Heart left ventricle (tissue), 13 donors: Measurements from ENCODE around the gene PLEKHA1.

ENCODE experiments used
- POLR2A ChIP-seq, 2 donors: fragments of 450-650 bp; IDR thresholded peaks; one replicate each; pipeline ENCODE4 v1.6.1; 2017; ENCODE audit warnings: antibody characterized with exemption in 2 of 2, mild to moderate bottlenecking in 2 of 2, moderate library complexity in 2 of 2
- TF ChIP-seq, protein P1 (sequence below), 12 donors: fragments of 200-600 bp; sonication (generic) in 4 of 12; IDR thresholded peaks; one replicate each; pipeline versions ENCODE4 v1.5.0 to v1.8.0; 2018 to 2022; ENCODE audit warnings: antibody characterized with exemption in 12 of 12, mild to moderate bottlenecking in 5 of 12
- donor health status: ischemic (EF 13 %, LVEDD 7.1; RV severe dilation, severe dysfunction).
- donor health status: DM: no; HTN: yes; CAD: no.
- donor health status: DM: no; HTN: no; CAD: no.
- donor health status: ischemic (EF 25% LVEDD 6.9; RV normal size, moderate dysfunction).
- donor health status: ischemic (EF 25% LVEDD 5.7; RV mildly dilated, moderate dysfunction).
- donor health status: ischemic (EF 35%, LVEDD 5.7; RV mildly dilated, moderate dysfunction).
- donor health status: nonischemic (EF 11% LVEDD 7.7; RV severe dilation, severe dysfunction).
- donor health status: DM: yes; HTN: yes; CAD: no.
- donor health status: PGD.
- donor health status: ischemic (EF 29% LVEDD 5.4; RV normal size, mild dysfunction).
- donor health status: nonischemic (EF 23%, LVEDD 6.1; RV moderate dilation, normal function).

- TF ChIP-seq, protein P1, sequence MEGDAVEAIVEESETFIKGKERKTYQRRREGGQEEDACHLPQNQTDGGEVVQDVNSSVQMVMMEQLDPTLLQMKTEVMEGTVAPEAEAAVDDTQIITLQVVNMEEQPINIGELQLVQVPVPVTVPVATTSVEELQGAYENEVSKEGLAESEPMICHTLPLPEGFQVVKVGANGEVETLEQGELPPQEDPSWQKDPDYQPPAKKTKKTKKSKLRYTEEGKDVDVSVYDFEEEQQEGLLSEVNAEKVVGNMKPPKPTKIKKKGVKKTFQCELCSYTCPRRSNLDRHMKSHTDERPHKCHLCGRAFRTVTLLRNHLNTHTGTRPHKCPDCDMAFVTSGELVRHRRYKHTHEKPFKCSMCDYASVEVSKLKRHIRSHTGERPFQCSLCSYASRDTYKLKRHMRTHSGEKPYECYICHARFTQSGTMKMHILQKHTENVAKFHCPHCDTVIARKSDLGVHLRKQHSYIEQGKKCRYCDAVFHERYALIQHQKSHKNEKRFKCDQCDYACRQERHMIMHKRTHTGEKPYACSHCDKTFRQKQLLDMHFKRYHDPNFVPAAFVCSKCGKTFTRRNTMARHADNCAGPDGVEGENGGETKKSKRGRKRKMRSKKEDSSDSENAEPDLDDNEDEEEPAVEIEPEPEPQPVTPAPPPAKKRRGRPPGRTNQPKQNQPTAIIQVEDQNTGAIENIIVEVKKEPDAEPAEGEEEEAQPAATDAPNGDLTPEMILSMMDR (IDR thresholded peaks at IDR 0.05) = no peak
- no peak for TF ChIP-seq POLR2A (IDR thresholded peaks at IDR 0.05)
Observed at GRCh38 chr10:122386514-122386913, 12.0 kb downstream of the PLEKHA1 start.
